HG03159 (cell line): ENCODE data around the gene APC2.
"Not testable (repeated sequence)": the region's sequence is repeated elsewhere in the genome, so short reads cannot be mapped to it uniquely, and the experiment has no call there.

ENCODE experiments used
- ATAC-seq: cut with Tn5 transposase; IDR thresholded peaks from one replicate; pipeline ENCODE4 v1.9.1; 2021; ENCODE audit warnings: mild to moderate bottlenecking, moderate library complexity; ENCODE audit not compliant: unreplicated experiment

Gene APC2

DNA sequence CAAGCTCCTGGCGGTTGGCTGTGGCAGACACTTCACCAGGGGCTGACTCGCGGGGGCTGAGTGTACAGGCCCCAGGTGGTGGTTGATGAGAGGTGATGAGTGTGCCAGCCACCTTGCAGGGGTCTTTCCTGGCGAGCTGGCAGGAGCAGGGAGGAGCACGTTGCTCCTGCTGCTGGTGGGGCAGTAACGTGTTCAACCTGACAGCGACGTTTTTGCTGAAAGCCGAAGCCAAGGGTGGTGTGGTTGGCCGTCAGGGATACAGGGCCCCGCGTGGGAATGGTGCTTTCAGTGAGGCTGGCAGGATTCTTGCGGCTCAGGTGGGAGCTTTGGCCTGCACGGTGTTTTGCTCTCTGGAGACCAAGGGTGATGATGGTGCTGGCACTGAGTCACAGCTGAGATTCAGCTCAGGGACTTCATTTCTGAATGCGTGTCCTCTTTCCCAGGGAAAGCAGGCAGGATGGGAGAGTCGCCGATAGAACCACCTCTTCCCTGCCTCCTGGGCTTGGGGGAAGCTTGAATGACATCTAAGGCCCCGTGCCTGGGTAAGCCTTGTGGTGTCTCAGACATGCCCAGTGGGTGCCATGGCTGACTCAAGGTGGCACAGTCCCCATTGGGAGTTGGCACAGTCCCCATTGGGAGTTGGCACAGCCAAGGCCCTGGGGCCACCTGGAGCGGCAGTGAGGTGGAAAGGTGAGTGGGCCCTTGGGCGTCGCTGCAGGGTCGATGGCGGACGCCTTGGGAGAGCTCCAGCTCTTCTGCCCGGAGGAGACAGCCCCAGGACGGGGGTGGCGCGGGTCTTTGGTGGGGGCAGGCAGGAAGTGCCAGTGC, 33.7 kb upstream of the APC2 start:
- ATAC-seq: no peak

DNA sequence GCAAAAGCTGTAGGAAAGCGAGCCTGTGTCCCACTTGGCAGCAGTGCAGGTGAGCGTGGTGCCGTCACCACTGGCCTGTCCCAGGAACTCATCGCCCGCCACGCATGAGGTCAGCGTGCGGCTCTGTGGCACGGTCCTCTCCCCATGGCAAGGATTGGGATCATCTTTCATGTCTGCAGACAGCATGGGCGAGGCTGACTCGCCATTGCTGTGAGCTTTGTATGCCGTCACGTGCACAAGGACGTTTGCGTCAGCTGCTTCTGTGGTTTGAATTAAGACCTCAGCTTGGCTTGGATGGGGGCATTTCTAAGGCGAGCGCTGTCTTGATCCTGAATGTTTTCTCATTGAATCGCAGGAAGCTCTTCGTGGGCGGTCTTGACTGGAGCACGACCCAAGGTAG, 32.8 kb upstream of the APC2 start:
- ATAC-seq: no peak

DNA sequence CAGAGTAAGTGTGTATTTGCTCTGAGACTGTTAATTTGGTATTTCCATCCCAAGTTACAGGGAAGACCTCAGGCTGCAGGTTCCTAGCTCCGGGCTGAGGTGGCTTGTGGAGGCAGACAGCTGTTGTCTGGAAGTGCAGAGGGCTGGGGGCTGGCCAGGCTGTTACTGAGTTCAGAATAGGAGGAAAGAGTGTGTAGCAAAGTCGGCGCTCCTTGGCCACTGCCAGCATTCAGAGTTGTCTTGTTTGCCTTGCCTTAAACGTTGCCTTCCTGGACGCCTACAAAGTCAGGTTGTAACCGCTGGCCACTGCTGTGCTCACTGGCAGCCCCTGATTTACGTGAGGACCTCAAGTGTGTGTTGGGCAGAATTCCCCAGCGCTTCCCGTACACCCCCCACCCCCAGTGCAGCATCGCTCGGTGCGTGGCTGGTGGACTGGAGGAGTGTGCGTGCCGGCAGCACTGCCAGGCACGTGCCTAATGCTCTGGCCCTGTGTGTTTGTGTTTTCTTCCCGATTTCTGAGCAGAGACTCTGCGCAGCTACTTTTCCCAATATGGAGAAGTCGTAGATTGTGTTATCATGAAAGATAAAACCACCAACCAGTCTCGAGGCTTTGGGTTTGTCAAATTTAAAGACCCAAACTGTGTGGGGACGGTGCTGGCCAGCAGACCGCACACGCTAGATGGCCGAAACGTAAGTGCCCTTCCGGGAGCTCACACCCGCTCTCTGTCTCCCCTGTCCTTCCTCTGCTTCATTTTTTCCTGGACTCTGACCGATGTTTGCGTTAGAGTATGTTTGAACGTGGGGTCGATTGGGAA, 32.0 kb upstream of the APC2 start:
- ATAC-seq: no peak

DNA sequence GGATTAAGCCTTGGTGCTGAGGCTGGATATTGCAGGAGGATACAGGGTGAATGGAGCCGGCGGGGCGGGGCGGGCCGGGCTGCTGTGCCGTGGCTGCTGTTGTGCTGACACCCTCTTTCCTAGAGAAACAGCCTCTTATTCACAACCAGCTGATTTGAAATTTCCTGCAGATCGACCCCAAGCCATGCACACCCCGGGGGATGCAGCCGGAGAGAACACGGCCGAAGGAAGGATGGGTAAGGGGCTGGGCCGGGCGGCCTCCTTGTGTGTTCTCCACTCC, 31.5 kb upstream of the APC2 start:
- no peak for ATAC-seq

DNA sequence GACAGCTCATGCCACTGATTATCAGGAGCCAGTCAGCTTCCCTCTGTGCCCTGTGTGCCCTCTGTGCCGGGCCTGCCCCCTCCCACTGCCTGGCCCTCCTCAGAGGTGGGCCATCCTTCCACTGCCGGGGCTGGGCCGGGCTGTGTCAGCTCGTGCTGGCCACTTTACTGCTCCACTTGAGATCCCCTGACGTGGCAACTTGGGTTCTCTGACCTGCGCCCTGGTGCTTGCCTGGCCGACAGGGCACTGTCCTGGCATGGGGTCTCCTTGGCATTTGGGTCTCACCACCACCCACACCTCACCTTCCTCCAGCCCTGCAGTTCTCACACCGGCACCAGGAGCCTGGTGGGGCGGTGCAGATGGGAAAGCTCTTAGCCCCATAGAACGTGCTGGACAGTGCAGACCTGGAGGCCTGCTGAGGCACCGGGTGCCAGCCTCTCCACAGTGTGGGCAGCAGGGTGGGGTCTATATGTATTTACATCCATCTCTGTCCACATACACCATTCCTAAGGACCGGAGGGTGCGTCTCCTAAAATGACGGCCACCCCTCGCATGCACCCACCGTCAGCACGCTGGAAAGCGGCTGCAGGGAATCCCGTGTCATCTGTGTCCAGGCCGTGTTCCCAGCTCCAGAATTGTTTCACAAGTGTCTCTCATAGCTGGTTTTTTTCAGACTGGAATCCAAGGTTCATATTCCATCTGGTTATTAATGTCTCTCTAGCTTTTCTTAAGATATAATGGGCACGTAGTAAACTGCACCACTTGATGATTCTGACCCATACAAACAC, 30.8 kb upstream of the APC2 start:
- no peak for ATAC-seq

DNA sequence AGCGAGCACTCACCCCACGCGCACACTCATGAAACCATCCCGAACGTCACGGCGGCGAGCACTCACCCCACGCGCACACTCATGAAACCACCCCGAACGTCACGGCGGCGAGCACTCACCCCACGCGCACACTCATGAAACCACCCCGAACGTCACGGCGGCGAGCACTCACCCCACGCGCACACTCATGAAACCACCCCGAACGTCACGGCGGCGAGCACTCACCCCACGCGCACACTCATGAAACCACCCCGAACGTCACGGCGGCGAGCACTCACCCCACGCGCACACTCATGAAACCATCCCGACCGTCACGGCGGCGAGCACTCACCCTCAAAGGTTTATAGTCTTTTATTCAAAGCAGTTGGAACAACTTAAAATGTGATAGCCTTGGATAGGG, 29.8 kb upstream of the APC2 start:
- not testable (repeated sequence) for ATAC-seq

DNA sequence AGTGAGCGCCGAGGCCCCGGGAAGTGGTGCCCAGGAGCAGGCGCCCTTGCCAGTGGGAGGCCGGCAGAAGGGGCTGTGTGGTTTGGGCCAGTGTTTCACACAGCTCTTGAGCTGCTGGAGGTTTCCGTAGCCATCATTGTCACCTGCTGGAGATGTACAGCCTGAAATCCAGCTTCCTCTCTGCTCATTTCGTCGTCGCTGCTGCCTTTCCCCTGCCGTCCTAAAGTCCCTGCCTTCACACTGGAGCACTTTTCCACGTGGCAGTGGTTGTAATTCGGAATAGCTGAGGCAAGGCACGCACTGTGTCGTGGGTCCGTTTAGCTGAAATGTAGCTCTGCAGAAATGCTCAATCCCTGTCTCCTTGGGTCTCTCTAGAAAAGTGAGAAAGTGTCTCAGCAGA, 29.3 kb upstream of the APC2 start:
- no peak for ATAC-seq

DNA sequence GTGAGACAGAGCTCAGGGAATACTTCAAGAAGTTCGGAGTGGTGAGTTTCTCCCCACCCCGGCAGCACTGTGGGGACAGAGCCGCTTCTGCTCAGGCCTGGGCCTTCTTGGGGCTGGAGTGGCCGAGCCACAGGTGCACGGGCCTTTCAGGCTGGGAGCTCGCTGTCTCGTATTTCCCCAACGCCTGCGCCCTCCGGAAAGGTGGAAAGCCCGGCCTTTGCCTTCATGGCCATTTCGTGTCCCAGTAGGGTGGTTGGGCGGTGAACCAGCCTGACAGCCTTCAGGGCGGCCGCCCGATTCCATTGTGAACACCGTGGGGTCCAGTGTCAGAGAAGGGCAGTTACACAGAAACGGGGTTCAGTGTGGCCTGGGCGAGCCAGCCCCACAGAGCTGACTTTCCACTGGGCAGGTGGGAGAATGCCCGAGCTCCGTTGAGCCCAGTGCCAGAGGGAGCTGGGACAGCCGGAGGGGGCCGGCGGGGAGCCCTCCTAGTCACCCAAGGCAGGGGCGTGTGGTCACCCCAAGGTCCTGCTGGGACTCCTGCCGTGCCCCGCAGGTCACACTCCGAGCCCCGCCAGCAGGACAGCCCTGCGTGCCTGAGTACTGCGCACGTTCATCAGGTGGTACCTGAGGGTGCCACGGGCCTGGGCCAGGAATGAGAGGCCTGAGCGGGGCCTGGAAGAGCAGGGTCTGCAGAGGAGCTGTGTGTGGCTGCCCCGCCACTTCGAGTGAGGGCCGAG, 28.5 kb upstream of the APC2 start:
- ATAC-seq: no peak

DNA sequence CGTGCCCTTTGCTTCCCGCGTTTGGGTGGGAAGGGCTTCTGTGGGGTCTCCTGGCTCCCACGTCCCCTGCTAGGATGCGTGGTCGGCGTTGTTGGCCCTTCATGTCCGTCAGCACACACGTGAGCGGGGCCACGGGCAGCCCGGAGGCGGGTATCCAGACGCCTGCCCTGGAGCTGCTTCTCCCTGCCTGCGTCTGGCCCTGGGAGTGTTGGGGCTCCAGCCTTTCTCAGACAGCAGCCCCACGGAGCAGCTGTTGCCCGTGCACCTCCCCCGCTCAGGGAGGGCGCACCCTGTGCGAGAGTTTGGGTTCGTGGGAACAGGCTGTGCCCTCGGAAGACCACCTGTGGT, 28.0 kb upstream of the APC2 start:
- no peak for ATAC-seq

DNA sequence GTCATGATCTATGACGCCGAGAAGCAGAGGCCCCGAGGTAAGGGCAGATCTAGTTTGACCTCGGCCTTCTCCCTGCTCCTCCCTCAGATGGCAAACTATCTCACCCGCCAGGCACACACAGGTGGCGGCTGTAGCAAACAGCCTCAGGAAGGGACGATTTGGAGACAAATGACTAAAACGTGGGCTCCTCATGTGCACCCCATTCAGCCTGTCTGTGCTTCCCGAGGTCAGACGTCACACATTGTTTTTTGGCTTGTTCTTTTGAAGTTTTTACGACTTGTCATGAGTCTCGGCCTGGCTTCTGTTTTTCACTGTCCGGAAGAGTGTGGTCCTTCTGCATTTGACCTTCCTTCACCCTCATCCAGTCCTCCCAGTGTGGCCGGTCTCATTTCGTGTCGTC, 27.6 kb upstream of the APC2 start:
- ATAC-seq: no peak

DNA sequence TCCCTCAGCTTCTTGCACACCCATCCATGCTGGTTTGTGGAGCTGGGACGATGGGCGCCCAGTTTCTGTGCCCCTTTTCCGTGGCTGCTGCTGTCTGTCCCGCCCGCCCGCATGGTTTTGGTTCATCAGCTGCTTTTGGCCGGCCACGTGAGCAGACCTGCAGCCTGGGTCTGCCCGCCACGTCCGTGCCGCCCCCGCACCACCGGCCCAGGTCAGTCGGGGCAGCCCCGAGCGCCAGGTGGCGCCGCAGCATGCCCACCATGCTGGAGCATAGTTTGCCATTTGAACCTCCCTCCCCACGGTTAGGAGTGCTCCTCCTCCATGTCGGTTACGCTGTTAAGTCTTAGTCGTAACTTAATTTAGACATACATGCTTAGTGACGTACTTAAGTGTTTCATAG, 27.0 kb upstream of the APC2 start:
- no peak for ATAC-seq

DNA sequence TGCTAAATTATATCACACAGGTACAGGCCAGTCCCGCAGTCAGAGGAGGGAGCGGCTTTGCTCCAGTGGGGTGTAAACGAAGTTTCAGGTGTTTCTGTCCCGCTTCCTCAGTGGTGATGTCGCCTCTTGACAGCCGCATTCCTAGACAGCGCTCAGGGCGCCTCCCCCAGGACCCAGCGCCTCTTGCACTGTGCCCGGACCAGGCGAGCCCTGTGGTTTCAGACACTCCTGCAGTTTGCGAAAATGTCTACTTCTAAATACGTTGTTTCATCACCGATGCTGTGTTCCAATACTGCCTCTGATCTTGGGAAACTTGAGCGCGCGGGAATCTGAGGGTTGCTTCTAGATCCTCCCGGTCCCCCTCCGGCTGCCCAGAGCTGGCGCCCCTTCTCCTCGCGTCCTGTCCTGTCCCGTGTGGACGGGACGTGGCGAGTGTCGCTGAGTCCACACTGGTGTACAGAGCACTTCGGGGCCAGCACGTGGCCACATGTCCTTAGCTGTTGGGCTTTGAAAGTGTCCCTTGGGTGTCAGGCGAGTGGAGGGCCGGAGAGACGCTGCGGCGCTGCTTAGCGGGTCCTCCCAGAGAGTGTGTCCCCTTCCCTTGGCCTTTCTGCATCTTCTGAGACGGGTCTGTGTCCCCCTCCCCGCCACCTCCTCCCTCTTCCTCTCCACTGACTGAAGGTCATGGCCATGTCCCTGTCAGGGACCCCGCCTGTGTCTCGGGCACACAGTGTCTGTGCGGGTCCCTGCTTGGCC, 26.3 kb upstream of the APC2 start:
- no peak for ATAC-seq

DNA sequence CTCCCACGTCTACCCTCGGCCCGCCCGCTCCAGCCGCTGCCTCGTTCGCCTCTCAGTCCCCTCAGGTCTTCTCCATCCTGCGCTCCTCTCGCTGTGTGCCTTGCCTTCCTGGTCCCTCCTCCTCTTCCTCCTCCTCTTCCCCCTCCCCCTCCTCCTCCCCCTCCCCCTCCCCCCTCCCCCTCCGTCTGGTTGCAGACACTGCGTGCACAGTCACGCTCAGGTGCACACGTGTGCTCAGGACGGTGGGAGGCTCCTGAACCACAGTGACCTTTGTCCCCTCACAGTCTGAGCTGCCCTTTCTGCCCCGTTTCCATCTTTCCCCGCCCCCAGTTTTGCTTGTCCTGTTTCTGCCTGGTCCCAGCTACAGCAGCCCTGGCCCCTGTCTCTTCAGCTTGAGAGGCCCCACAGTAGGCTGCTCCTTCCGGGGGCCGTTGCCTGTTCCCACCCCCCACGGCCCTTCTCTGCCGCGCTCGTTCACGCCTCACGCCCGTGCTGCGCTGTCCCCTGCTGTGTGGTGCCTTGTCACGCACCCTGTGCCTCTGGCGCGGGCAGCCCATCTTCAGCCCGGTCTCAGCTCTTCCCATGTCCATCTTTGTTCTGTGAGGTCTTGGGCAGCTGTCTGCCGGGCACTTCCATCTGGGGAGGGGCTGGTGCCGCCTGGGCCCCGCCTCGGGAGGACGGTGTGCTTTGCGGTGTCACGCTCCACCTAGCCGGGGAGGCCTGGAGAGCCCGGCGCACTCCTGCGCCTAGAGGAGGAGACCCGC, 25.5 kb upstream of the APC2 start:
- no peak for ATAC-seq

DNA sequence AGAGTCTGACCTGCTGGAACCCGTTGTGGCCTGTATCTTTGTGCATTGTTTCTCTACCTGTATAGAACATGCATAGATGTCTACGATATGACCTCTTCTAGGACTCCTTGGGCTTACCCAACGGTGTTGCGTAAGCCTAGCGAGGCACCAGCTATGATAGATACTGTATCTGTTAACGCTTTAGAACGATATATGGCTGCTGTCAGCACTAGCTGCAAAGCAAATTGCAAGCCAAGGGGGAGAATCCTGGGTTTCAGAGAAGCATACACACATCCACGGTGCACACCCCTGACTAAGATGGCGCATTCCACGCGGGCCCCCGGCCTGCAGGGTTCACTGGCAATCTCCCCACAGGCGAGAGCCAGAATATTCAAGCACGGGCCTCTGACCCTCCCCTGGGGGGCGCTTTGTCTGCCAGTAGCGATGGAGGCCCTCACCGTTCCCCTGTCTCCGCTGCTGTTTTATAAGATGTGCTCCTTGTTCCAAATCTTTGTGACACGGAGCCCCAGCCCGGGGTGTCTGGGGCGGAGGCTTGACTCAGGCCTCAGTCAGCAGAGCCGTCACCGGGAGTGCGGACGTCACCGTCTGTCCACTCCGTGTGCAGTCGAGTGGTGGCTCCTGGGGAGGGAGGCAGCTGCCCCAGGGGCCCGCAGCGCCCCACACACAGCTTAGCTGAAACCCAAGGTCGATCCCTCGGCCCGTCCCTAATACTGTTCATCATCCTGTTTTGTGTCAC, 24.7 kb upstream of the APC2 start:
- ATAC-seq: no peak

DNA sequence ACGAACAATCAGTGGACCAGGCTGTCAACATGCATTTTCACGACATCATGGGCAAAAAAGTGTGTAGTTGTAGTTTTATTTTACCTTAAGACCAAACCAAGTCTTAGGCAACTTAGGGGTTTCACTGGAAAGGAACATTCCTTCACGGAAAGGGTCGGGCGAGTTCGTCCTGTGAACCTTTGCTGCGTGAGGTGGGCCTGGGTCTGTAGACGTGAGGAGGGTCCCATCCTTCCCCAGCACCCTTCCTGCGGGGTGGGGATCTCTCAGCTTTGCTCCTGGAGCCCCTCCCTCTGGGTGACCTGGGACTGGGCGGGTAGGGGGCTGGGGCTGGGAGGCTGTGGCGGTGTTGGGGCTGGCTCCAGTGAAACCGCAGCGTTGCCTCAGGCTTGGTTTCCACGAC, 24.0 kb upstream of the APC2 start:
- ATAC-seq: no peak

DNA sequence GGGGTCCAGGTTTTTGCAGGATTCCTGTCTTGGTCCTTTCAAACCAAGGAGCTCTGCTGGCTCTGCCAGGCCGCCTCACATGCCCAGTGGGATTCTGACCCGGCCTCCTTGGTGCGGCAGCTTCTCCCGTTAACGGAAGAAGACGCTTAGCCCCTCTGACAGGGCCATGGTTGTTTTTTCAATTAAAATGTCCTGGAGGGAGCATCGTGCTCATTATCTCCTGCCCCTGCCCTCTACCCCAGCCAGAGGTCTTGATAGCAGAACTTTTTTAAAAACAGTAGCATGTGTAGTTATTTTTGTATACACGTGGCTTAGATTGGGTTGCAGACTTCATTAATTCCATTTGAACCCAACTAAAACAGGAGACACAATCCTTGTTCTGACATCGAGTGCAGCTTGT, 23.2 kb upstream of the APC2 start:
- no peak for ATAC-seq

DNA sequence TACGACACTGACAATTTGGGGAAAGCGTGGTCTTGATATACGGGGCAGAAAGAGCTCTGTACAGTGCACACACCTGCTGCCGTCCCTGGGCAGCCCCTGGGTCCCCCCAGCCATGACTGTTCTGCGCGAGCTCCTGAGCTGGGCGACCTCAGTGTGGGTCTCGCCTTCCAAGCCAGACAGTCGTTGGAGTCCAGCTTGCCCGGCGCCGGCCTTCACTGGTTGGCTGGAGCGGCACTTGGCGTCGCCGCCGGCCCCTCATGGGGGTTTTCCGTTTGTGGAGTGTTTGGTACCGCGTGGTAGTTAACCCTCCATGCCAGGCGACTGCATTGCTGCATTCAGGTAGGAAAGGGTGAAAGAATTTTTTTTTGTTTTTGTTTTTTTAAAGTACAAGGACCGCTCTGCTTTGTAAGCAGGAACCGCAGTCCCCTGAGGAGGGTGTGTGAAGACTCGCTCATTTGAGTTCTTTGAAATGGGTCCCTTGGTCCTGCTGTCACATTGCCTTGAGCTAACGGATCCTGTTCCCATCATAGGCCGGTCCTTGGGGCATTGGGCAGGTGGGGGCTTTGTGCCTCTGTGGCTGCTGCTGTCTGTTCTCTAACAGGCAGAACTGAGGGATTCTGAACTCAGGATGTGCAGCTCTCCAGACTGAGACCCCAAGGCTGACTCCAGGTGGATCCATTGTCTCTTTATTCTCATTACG, 22.6 kb upstream of the APC2 start:
- ATAC-seq: no peak

DNA sequence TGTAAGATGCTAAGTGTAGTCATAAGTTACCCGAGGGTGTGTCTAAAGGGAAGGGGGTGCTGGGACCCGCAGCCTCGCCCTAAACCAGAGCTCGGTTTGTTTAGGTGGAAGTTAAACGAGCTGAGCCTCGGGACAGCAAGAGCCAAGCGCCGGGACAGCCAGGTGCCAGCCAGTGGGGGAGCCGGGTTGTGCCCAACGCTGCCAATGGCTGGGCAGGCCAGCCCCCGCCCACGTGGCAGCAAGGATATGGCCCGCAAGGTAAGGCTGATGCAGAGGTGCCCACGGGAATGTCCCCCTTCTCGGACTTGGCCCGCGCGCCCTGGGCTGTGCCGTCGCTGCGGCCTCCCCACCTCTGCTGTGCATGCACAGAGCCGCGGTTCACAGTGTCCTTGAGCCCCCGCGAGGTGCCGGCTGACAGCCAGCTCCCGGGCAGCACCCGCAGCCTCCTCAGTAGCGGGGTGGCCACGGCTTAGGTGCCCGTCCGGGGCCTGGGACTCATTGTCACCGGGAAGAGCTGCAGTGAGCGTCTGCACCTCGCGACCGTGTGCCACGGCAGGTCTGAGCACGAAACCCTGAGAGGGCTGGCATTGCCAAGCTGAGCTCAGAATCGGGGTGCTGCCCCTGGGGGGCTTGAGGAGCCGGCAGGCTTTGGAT, 21.1 kb upstream of the APC2 start:
- no peak for ATAC-seq
